ENCODE data around the gene OAF. TPM values are rescaled to one million over a fixed set of nuclear protein-coding genes. Genes with fewer than 3 reads are reported as not detected.

OAF gene
- total RNA-seq, 1 experiment from 2014 or later = 32.3 TPM

GRCh38 chr11:120268686-120269085 lies 57.9 kb downstream of the OAF start:
- no peaks in the 10 kb centered on the region for H4K20me1 ChIP-seq (ENCODE audit: insufficient read depth)
- BruUV-seq (replicated peaks) = no TSS peak
- intact Hi-C loops (cut with micrococcal nuclease) = no loop called here
- peaks cover 35% of the 10 kb centered on the region; the same call in 1 of the 2 replicates for H3K27me3 ChIP-seq (ENCODE audit: insufficient read depth, low read length)
- no peaks in the 10 kb centered on the region for H3K36me3 ChIP-seq (ENCODE audit: control insufficient read depth in 1 of 2, insufficient read depth in 2 of 2, low read length in 2 of 2)
- peaks cover 0 to 12% of the 10 kb centered on the region in 2 experiments; a peak in 2 of 4 replicates for H3K4me1 ChIP-seq (ENCODE audit: control insufficient read depth in 1 of 2, insufficient read depth in 2 of 2, low read length in 2 of 2)
- ChIA-PET POLR2A (no interaction called here), RAD21 (ENCODE audit: low non-redundant PET in 1 of 2, low total read pairs in 2 of 2, uncharacterized antibody in 2 of 2, unreplicated experiment in 2 of 2) (no interaction called here), CTCF (interaction anchor here (1.0 kb wide), 1 partner anchor 735 kb away, joined by 3 read pairs; no protein-coding TSS in a partner anchor)
- no peak overlapping the region for H3K4me2 ChIP-seq (ENCODE audit: low read length)
- H2AFZ ChIP-seq (ENCODE audit: low read depth, low read length, poor library complexity, severe bottlenecking) = no peak overlapping the region
- no peak overlapping the region for H3K9ac ChIP-seq (ENCODE audit: low read length)
- ATAC-seq (no peak), DNase-seq (ENCODE audit: low read depth, low spot score) (no peak)
- H3K79me2 ChIP-seq (ENCODE audit: insufficient read depth, low read length) = no peaks in the 10 kb centered on the region
- TF ChIP-seq MAX (IDR thresholded peaks at IDR 0.05) (no peak), SRF (IDR thresholded peaks at IDR 0.05; ENCODE audit: low read depth) (no peak), JUND (IDR thresholded peaks at IDR 0.05) (no peak), POLR2AphosphoS5 (IDR thresholded peaks at IDR 0.05; ENCODE audit: low read depth, low read length) (no peak), CTCF (IDR thresholded peaks at IDR 0.05 in 2 of 3, conservative IDR thresholded peaks at IDR 0.05 in 1 of 3; ENCODE audit: borderline replicate concordance in 1 of 3, insufficient read depth in 1 of 3, low read depth in 2 of 3, low read length in 2 of 3) (no peak), ZFX (IDR thresholded peaks at IDR 0.05) (no peak), POLR2A (IDR thresholded peaks at IDR 0.05; ENCODE audit: borderline replicate concordance, extremely low read depth, insufficient read depth, insufficient read length) (no peak), ATF3 (IDR thresholded peaks at IDR 0.05) (no peak), TCF7L2 (IDR thresholded peaks at IDR 0.05; ENCODE audit: borderline replicate concordance, extremely low read depth, insufficient read depth, insufficient read length) (no peak), CBX3 (IDR thresholded peaks at IDR 0.05; ENCODE audit: low read depth) (no peak)
- no peak overlapping the region for H3K27ac ChIP-seq (ENCODE audit: low read depth, low read length)
- H3K4me3 ChIP-seq (replicated peaks in 1 of 2; ENCODE audit: low read depth in 1 of 2, low read length in 2 of 2) = no peak overlapping the region
- no peaks in the 10 kb centered on the region for H3K9me2 ChIP-seq (ENCODE audit: insufficient read depth)
- H3K9me3 ChIP-seq (ENCODE audit: control insufficient read depth in 1 of 2, insufficient read depth in 1 of 2, low read depth in 1 of 2, low read length in 2 of 2) = no peaks in the 10 kb centered on the region

Measured in HCT116 (cell line).